Vagina (tissue), 2 donors: ENCODE measurements around the gene AUH.

ENCODE experiments used
- POLR2A ChIP-seq, 2 donors: fragments of 450-650 bp; IDR thresholded peaks; one replicate each; pipeline ENCODE4 v1.6.1; 2017; ENCODE audit warnings: antibody characterized with exemption in 2 of 2, mild to moderate bottlenecking in 2 of 2, moderate library complexity in 2 of 2
- POLR2AphosphoS5 ChIP-seq, 2 donors: sonication (generic); formaldehyde crosslinking; IDR thresholded peaks; one replicate each; pipeline ENCODE4 v1.9.0; 2017; ENCODE audit warnings: antibody characterized with exemption in 2 of 2, mild to moderate bottlenecking in 2 of 2, low read depth in 1 of 2; ENCODE audit not compliant: insufficient read depth in 1 of 2
- TF ChIP-seq, protein P1 (sequence below), 3 experiments: fragments of 450-650 bp in 2 of 3; fragments of 200-600 bp in 1 of 3; sonication (generic) in 1 of 3; IDR thresholded peaks; one replicate each; pipeline ENCODE4 v1.5.1; 2017 to 2019; ENCODE audit warnings: antibody characterized with exemption in 3 of 3, mild to moderate bottlenecking in 2 of 3, moderate library complexity in 2 of 3

DNA sequence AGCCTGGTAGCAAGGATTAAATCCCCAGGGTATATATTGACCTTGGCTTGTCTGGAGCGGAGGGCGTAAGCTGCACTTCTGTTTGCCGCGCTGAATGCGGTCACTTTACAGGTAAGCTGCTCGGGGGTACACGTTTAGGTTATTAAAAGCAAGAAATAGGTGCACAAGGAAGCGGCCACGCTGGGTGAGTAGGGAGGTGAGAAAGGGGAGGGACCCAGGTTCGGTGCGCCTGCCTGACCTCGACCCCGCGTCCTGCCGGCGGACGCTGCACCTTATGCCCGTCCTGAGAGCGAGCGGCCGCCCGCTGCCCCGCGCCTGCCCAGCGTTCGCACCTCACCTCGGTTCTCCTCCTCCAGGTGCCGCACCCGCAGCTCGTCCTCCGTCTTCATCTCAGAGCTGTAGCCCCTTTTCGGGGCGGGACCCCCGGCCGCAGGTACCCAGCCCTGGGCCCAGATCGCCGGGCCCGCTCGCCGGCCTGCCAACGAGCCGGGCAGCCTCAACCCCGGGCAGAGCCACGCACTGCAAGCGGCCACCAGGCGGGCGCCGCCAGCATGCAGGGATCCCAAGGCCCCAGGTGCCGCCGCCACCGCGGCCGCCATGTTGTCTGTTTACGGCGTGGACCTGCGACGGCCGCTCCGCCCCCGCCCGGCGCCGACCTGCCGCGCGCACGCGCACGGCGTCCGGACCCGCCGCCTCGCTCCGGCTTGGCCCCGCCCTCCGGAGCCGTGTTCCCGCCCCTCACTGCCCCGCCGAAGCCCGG lies at the start of gene AUH:
- TF ChIP-seq, protein P1, sequence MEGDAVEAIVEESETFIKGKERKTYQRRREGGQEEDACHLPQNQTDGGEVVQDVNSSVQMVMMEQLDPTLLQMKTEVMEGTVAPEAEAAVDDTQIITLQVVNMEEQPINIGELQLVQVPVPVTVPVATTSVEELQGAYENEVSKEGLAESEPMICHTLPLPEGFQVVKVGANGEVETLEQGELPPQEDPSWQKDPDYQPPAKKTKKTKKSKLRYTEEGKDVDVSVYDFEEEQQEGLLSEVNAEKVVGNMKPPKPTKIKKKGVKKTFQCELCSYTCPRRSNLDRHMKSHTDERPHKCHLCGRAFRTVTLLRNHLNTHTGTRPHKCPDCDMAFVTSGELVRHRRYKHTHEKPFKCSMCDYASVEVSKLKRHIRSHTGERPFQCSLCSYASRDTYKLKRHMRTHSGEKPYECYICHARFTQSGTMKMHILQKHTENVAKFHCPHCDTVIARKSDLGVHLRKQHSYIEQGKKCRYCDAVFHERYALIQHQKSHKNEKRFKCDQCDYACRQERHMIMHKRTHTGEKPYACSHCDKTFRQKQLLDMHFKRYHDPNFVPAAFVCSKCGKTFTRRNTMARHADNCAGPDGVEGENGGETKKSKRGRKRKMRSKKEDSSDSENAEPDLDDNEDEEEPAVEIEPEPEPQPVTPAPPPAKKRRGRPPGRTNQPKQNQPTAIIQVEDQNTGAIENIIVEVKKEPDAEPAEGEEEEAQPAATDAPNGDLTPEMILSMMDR (IDR thresholded peaks at IDR 0.05), result no peak
- peak in 1 of 2 donors; percentile 16 for TF ChIP-seq POLR2AphosphoS5 (IDR thresholded peaks at IDR 0.05; ENCODE audit: insufficient read depth in 1 of 2, low read depth in 1 of 2)
- peak in 1 of 2 donors; percentile 38 for TF ChIP-seq POLR2A (IDR thresholded peaks at IDR 0.05)
